HepG2 (cell line): Measurements from ENCODE around the gene CUL4A. TPM values are rescaled to one million over a fixed set of nuclear protein-coding genes. Genes with fewer than 3 reads are reported as not detected.
"Not testable (repeated sequence)": the region's sequence is repeated elsewhere in the genome, so short reads cannot be mapped to it uniquely, and the experiment has no call there.

Source experiments
- ATAC-seq: fragments of 200-7000 bp; cut with Tn5 transposase; 3 replicates; pipeline ENCODE4 v1.9.1; 2020; ENCODE audit warnings: mild to moderate bottlenecking, moderate library complexity
- BruUV-seq: library from RNA; stranded (reverse); fragments of 400-500 nt; replicated peaks from 2 replicates; lab custom pipeline; 2021; lab: Mats Ljungman, UMichigan
- CTCF ChIA-PET: fragments of 300-600 bp; formaldehyde crosslinking; extraction: SDS; loops from one replicate; lab custom pipeline; 2021; ENCODE audit warnings: low total read pairs, inconsistent platforms, low intra/inter-chr PET ratio; lab: Yijun Ruan, JAX
- POLR2A ChIA-PET: fragments of 350-600 bp; sonication (Branson Sonifier 250); formaldehyde crosslinking; loops from one replicate; lab custom pipeline; 2020; ENCODE audit warnings: antibody characterized with exemption, inconsistent platforms; lab: Yijun Ruan, JAX
- DNase-seq: peaks from one replicate; pipeline ENCODE4 v3.0.0-alpha.2; 2015; ENCODE audit warnings: low spot score
- FAIRE-seq: peaks from 3 replicates; lab custom pipeline; 2011; peaks lifted over from hg19 to GRCh38; lab: Jason Lieb, UNC
- H2AFZ ChIP-seq: one replicate; pipeline ENCODE4 v1.6.1; 2011; ENCODE audit warnings: low read length, inconsistent platforms
- H3K27ac ChIP-seq: fragments of 300-600 bp; 3 replicates; pipeline ENCODE4 v1.8.0; 2011; ENCODE audit warnings: mixed run types, mild to moderate bottlenecking, mixed read lengths, low read length, inconsistent platforms; ENCODE audit not compliant: insufficient read depth; ENCODE audit errors: extremely low read length
- H3K27me3 ChIP-seq, 2 experiments: fragments of 200-600 bp in 1 of 2; 2 replicates in 1 of 2; 3 replicates in 1 of 2; pipeline versions ENCODE4 v1.6.0 to v1.8.0; 2011; ENCODE audit warnings: low read length in 2 of 2, mild to moderate bottlenecking in 2 of 2, moderate library complexity in 2 of 2, inconsistent platforms in 1 of 2; ENCODE audit not compliant: insufficient read depth in 2 of 2, control insufficient read depth in 1 of 2
- H3K36me3 ChIP-seq, 2 experiments: fragments of 200-600 bp in 1 of 2; replicated peaks in 1 of 2; 2 replicates in 1 of 2; 3 replicates in 1 of 2; pipeline versions ENCODE4 v1.5.1 to v1.8.0; 2011; ENCODE audit warnings: low read length in 2 of 2, inconsistent platforms in 1 of 2; ENCODE audit not compliant: insufficient read depth in 2 of 2, control insufficient read depth in 1 of 2
- H3K4me1 ChIP-seq: 2 replicates; pipeline ENCODE4 v1.5.1; 2012; ENCODE audit warnings: low read length, inconsistent platforms; ENCODE audit not compliant: insufficient read depth
- H3K4me2 ChIP-seq: 2 replicates; pipeline ENCODE4 v1.6.0; 2011; ENCODE audit warnings: low read depth, low read length, inconsistent platforms
- H3K4me3 ChIP-seq, 3 experiments: fragments of 200-600 bp in 1 of 3; sonication (generic), shearing (Covaris generic) in 1 of 3; replicated peaks in 1 of 3; 2 replicates each; pipeline ENCODE4 v1.5.1; 2011 to 2016; ENCODE audit warnings: low read length in 3 of 3, inconsistent platforms in 2 of 3, low read depth in 2 of 3, mild to moderate bottlenecking in 2 of 3, control low read depth in 1 of 3, mixed read lengths in 1 of 3; ENCODE audit not compliant: insufficient read depth in 1 of 3
- H3K79me2 ChIP-seq: one replicate; pipeline ENCODE4 v1.6.1; 2011; ENCODE audit warnings: low read length, inconsistent platforms; ENCODE audit not compliant: insufficient read depth
- H3K9ac ChIP-seq: 2 replicates; pipeline ENCODE4 v1.6.0; 2011; ENCODE audit warnings: mild to moderate bottlenecking, low read depth, low read length, inconsistent platforms; ENCODE audit not compliant: insufficient read depth
- H3K9me3 ChIP-seq: 2 replicates; pipeline ENCODE4 v1.5.1; 2012; ENCODE audit warnings: mild to moderate bottlenecking, low read length
- H4K20me1 ChIP-seq: 2 replicates; pipeline ENCODE4 v1.6.0; 2011; ENCODE audit warnings: inconsistent platforms, mild to moderate bottlenecking, low read length, moderate library complexity; ENCODE audit not compliant: insufficient read depth
- EEA1 ChIP-seq: sonication (generic); formaldehyde crosslinking; IDR thresholded peaks from 2 replicates; pipeline ENCODE4 v1.5.1; 2020; ENCODE audit warnings: mild to moderate bottlenecking, missing genetic modification reagents, borderline replicate concordance
- MAFK ChIP-seq, 2 experiments: IDR thresholded peaks in 1 of 2; conservative IDR thresholded peaks in 1 of 2; 2 replicates each; pipeline ENCODE4 v1.6.1; 2011; ENCODE audit warnings: improper control_type of control experiment in 2 of 2, low read length in 2 of 2
- MTA1 ChIP-seq: sonication (generic); formaldehyde crosslinking; IDR thresholded peaks from 2 replicates; pipeline ENCODE4 v1.4.0; 2020; ENCODE audit warnings: missing genetic modification reagents, mild to moderate bottlenecking, borderline replicate concordance
- NPAS2 ChIP-seq: sonication (generic); formaldehyde crosslinking; IDR thresholded peaks from 2 replicates; pipeline ENCODE4 v1.8.0; 2022; ENCODE audit warnings: mild to moderate bottlenecking, missing genetic modification reagents, borderline replicate concordance
- POLR2G ChIP-seq: fragments of 200-400 bp; formaldehyde crosslinking; IDR thresholded peaks from 2 replicates; pipeline ENCODE4 v1.6.1; 2018; ENCODE audit warnings: mild to moderate bottlenecking, low read depth, low read length, moderate library complexity
- PTBP1 ChIP-seq: fragments of 200-400 bp; formaldehyde crosslinking; IDR thresholded peaks from 2 replicates; pipeline ENCODE4 v1.6.1; 2018; ENCODE audit warnings: low read length, low read depth; ENCODE audit not compliant: poor library complexity, severe bottlenecking
- RAD21 ChIP-seq: fragments of 450-650 bp; formaldehyde crosslinking; IDR thresholded peaks from 2 replicates; pipeline ENCODE4 v1.5.0; 2020; ENCODE audit warnings: mild to moderate bottlenecking
- SAP130 ChIP-seq: IDR thresholded peaks from 2 replicates; pipeline ENCODE4 v1.6.1; 2016; ENCODE audit warnings: low read depth
- SMYD3 ChIP-seq: sonication (generic); formaldehyde crosslinking; IDR thresholded peaks from 2 replicates; pipeline ENCODE4 v1.8.1; 2023; ENCODE audit warnings: mild to moderate bottlenecking, missing genetic modification reagents
- SOX13 ChIP-seq, 3 experiments: fragments of 450-650 bp in 1 of 3; sonication (generic) in 1 of 3; formaldehyde crosslinking in 1 of 3; IDR thresholded peaks in 2 of 3; conservative IDR thresholded peaks in 1 of 3; 2 replicates each; pipeline versions ENCODE4 v1.5.0 to v1.6.1; 2016 to 2020; ENCODE audit warnings: antibody characterized with exemption in 1 of 3, mild to moderate bottlenecking in 1 of 3, missing compliant biosample characterization in 1 of 3, missing genetic modification reagents in 1 of 3, moderate library complexity in 1 of 3
- THYN1 ChIP-seq: sonication (generic); formaldehyde crosslinking; IDR thresholded peaks from 2 replicates; pipeline ENCODE4 v1.8.1; 2023; ENCODE audit warnings: low read depth, mild to moderate bottlenecking, moderate library complexity, missing genetic modification reagents, borderline replicate concordance
- WGBS: methylation state at CpG from one replicate; pipeline ENCODE4 v1.1.6; 2017; ENCODE audit warnings: low lambda C conversion rate; 5-methylcytosine and 5-hydroxymethylcytosine counted together
- in situ Hi-C: cut with HindIII; loops from 2 replicates; pipeline ENCODE4 v1.10.0; 2017; ENCODE audit warnings: low pct_unique_long_range_greater_than_20kb; ENCODE audit not compliant: extremely low pct_ligation_motif_present
- intact Hi-C: fragments of 100-400 bp; cut with micrococcal nuclease; formaldehyde crosslinking; loops from one replicate; pipeline ENCODE4 v1.10.0; 2022; ENCODE audit not compliant: unreplicated experiment
- polyA plus RNA-seq, 8 experiments: library from polyadenylated mRNA; depleted of rRNA in 3 of 8; stranded (reverse) in 7 of 8; unstranded in 1 of 8; fragments of >200 nt; fragmentation: Illumina TruSeq in 4 of 8; extraction: Trizol in 4 of 8; gene quantifications; 2 replicates each; pipeline versions ENCODE4 v1.2.1 to v1.2.3, GENCODE V29; 2011 to 2016; ENCODE audit warnings: low read depth in 4 of 8, missing spikeins in 1 of 8, mixed read lengths in 1 of 8; ENCODE audit not compliant: insufficient read depth in 1 of 8
- total RNA-seq, 5 experiments: library from RNA; depleted of rRNA; stranded (reverse); fragments of >200 nt; fragmentation: Illumina TruSeq; extraction: Trizol; gene quantifications; 2 replicates each; pipeline ENCODE4 v1.2.3, GENCODE V29; 2016; ENCODE audit warnings: low read depth in 1 of 5
- TF ChIP-seq, protein P1 (sequence below): IDR thresholded peaks from 2 replicates; pipeline ENCODE4 v1.6.1; 2012; ENCODE audit warnings: low read length, improper control_type of control experiment

CUL4A gene
- total and polyA plus RNA-seq, 2 of the 13 experiments (the other 11 are each of a cell fraction or from before 2014, with no cell fraction given) = 51.2 to 75.3 TPM

DNA sequence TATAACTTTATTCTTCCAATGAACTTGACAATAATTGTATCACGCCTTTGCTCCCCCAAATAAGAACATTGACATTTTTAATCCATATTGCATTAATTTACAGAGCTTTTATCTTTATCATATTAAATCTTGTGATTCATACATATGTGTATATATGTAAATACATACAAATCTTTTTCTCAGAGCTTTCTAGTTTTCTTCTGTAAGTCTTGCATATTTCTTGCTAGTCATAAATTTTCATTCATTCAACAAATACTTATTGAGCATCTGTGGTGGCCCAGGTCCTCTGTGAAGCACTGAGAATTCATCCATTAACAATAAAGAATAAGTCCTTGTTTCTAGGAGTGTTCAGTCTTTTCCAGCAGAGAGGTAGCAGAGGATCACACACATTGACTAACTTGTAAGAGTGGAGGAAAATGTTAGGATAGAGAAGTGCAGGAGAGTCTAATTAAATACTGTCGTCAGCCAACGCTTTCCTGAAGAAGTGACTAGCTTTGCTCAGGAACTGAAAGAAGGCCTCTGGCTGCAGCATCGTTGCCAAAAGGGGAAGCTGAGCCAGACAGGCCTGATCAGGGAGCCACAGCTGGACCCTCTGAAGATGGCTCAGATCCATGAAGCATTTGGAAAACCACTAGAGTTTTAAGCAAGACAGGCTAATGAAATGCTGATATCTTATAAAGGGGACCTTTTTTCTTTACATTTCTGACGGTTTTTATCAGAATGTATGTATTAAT, 49.1 kb downstream of the CUL4A start (continued):
- TF ChIP-seq RAD21 (no peak), MTA1 (CRISPR knock-in tag) (no peak), THYN1 (CRISPR knock-in tag) (no peak), SAP130 (CRISPR knock-in tag) (no peak), NPAS2 (CRISPR knock-in tag) (no peak), SOX13 (IDR thresholded peaks at IDR 0.05) (no peak), SOX13 (CRISPR knock-in tag; conservative IDR thresholded peaks at IDR 0.05 in 1 of 2, IDR thresholded peaks at IDR 0.05 in 1 of 2) (no peak), POLR2G (no peak)
- TF ChIP-seq, protein P1, sequence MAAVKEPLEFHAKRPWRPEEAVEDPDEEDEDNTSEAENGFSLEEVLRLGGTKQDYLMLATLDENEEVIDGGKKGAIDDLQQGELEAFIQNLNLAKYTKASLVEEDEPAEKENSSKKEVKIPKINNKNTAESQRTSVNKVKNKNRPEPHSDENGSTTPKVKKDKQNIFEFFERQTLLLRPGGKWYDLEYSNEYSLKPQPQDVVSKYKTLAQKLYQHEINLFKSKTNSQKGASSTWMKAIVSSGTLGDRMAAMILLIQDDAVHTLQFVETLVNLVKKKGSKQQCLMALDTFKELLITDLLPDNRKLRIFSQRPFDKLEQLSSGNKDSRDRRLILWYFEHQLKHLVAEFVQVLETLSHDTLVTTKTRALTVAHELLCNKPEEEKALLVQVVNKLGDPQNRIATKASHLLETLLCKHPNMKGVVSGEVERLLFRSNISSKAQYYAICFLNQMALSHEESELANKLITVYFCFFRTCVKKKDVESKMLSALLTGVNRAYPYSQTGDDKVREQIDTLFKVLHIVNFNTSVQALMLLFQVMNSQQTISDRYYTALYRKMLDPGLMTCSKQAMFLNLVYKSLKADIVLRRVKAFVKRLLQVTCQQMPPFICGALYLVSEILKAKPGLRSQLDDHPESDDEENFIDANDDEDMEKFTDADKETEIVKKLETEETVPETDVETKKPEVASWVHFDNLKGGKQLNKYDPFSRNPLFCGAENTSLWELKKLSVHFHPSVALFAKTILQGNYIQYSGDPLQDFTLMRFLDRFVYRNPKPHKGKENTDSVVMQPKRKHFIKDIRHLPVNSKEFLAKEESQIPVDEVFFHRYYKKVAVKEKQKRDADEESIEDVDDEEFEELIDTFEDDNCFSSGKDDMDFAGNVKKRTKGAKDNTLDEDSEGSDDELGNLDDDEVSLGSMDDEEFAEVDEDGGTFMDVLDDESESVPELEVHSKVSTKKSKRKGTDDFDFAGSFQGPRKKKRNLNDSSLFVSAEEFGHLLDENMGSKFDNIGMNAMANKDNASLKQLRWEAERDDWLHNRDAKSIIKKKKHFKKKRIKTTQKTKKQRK = no peak

DNA sequence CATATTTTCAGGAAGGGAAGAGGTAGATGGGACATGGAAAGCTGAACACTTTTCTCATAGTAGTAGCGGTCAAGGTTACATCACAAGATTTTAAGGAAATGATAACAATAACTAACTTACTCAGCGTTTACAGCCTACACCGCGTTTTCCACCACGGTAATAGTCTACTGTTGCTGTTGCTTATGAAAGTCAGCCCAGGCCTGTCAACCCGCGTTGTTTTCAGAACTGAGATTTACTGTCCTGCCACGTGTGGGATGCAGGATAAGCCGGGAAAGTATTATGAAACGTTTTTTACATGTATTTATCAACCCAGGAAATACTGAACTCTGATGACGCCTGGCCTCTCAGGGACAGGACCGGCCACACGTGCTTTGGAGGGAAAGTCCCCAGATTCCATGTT, 51.6 kb downstream of the CUL4A start:
- POLR2A ChIA-PET = no interaction called here
- H4K20me1 ChIP-seq = no peaks in the 10 kb centered on the region
- BruUV-seq = no TSS peak
- H3K9ac ChIP-seq = no peak overlapping the region
- no peak overlapping the region for H3K4me2 ChIP-seq
- H3K9me3 ChIP-seq = no peaks in the 10 kb centered on the region
- TF ChIP-seq EEA1 (CRISPR knock-in tag) = no peak
- TF ChIP-seq PTBP1 = no peak
- peak in 1 of 2 experiments; percentile 26; a peak in 1 of 4 replicates for TF ChIP-seq MAFK (conservative IDR thresholded peaks at IDR 0.05 in 1 of 2, IDR thresholded peaks at IDR 0.05 in 1 of 2; ENCODE audit: low read length in 2 of 2)
- TF ChIP-seq SMYD3 (CRISPR knock-in tag) = no peak
- TF ChIP-seq, all 625 proteins: peak for 1
- H3K79me2 ChIP-seq = no peaks in the 10 kb centered on the region
- in situ Hi-C loops (no loop called here), intact Hi-C loops (no loop called here)
- H3K27me3 ChIP-seq = no peaks in the 10 kb centered on the region
- peaks cover 10 to 65% of the 10 kb centered on the region in 2 experiments for H3K36me3 ChIP-seq
- no peak for DNase-seq
- no peak overlapping the region for H3K27ac ChIP-seq
- FAIRE-seq = no peak
- CTCF ChIA-PET = no interaction called here
- H2AFZ ChIP-seq = no peak overlapping the region
- no peak overlapping the region for H3K4me3 ChIP-seq
- ATAC-seq = no peak
- 92% methylated on average over 13 of the region's 13 CpGs for WGBS
- H3K4me1 ChIP-seq = no peaks in the 10 kb centered on the region

DNA sequence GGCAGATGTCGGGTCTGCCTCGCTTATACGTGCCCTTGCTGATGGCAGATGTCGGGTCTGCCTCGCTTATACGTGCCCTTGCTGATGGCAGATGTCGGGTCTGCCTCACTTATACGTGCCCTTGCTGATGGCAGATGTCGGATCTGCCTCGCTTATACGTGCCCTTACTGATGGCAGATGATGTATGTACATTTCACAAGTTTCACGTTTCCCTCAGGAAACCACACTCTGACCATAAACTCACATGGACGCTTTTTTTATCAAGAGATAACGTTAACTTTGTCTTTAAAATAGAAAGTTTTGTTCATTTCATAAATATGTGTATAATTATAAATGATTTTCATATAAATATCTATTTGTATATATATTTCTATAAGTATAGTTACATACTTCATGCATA, 53.6 kb downstream of the CUL4A start:
- H2AFZ ChIP-seq, H3K79me2 ChIP-seq, ATAC-seq, intact Hi-C loops, H3K4me2 ChIP-seq, H3K4me3 ChIP-seq, H3K9ac ChIP-seq, DNase-seq, BruUV-seq, H3K27ac ChIP-seq, in situ Hi-C loops, CTCF ChIA-PET, POLR2A ChIA-PET, H3K9me3 ChIP-seq, H3K27me3 ChIP-seq, H3K4me1 ChIP-seq, FAIRE-seq, H4K20me1 ChIP-seq: not testable (repeated sequence)
- H3K36me3 ChIP-seq = peaks cover 7 to 47% of the 10 kb centered on the region in 2 experiments
- 95% methylated on average over 14 of the region's 14 CpGs for WGBS
